Upper lobe of left lung (tissue), 4 donors: ENCODE results near the gene ZNF18.

Experiments
- EP300 ChIP-seq, 4 donors: sonication (generic); formaldehyde crosslinking; IDR thresholded peaks; one replicate each; pipeline ENCODE4 v1.5.1; 2017; ENCODE audit warnings: antibody characterized with exemption in 4 of 4, control low read depth in 2 of 4
- POLR2AphosphoS5 ChIP-seq, 2 donors: sonication (generic); formaldehyde crosslinking; IDR thresholded peaks; one replicate each; pipeline ENCODE4 v1.5.1; 2017; ENCODE audit warnings: antibody characterized with exemption in 2 of 2
- TF ChIP-seq, protein P1 (sequence below), 6 experiments: fragments of 450-650 bp in 4 of 6; fragments of 200-600 bp in 2 of 6; sonication (generic) in 2 of 6; IDR thresholded peaks; one replicate each; pipeline ENCODE4 v1.5.1; 2016 to 2019; ENCODE audit warnings: antibody characterized with exemption in 6 of 6

DNA sequence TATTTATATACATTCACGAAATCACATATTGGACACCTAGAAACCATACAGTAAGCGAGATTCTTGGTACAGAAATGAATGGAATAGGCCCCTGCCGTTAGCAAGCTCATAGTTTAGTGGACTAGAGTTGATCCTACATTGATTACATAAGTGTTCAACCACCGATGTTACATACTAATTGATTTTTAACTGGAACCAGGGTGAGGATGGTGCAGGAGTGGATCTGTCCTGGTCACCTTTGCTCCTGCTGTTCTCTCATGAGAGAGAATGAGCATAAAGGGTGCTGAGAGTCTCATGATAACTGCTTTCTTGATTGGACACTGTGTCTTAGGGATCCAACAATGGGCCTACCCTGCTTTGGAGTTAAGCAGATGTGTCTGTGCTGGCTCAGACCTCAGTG is 37.3 kb upstream of the ZNF18 start:
- no peak for TF ChIP-seq POLR2AphosphoS5 (IDR thresholded peaks at IDR 0.05)
- no peak for TF ChIP-seq EP300 (IDR thresholded peaks at IDR 0.05)
- TF ChIP-seq, protein P1, sequence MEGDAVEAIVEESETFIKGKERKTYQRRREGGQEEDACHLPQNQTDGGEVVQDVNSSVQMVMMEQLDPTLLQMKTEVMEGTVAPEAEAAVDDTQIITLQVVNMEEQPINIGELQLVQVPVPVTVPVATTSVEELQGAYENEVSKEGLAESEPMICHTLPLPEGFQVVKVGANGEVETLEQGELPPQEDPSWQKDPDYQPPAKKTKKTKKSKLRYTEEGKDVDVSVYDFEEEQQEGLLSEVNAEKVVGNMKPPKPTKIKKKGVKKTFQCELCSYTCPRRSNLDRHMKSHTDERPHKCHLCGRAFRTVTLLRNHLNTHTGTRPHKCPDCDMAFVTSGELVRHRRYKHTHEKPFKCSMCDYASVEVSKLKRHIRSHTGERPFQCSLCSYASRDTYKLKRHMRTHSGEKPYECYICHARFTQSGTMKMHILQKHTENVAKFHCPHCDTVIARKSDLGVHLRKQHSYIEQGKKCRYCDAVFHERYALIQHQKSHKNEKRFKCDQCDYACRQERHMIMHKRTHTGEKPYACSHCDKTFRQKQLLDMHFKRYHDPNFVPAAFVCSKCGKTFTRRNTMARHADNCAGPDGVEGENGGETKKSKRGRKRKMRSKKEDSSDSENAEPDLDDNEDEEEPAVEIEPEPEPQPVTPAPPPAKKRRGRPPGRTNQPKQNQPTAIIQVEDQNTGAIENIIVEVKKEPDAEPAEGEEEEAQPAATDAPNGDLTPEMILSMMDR (IDR thresholded peaks at IDR 0.05), result no peak
